ENCODE measurements around the gene FLNB. TPM values are rescaled to one million over a fixed set of nuclear protein-coding genes. Genes with fewer than 3 reads are reported as not detected.

Gene FLNB
- total and polyA plus RNA-seq, 2 of the 8 experiments (the other 6 are each of a cell fraction or from before 2014, with no cell fraction given): 72.3 to 118 TPM

- TF ChIP-seq CTCF (IDR thresholded peaks at IDR 0.05; ENCODE audit: control extremely low read depth in 1 of 3, insufficient read depth in 1 of 3, low read depth in 1 of 3, low read length in 3 of 3): no peak
- TF ChIP-seq KDM4A (IDR thresholded peaks at IDR 0.05; ENCODE audit: low read depth, low read length, severe bottlenecking): no peak
- TF ChIP-seq RBBP5 (IDR thresholded peaks at IDR 0.05; ENCODE audit: borderline replicate concordance, low read depth, low read length): no peak
- no peak for TF ChIP-seq KDM5A (IDR thresholded peaks at IDR 0.05; ENCODE audit: low read length)
- no peak for TF ChIP-seq RAD21 (IDR thresholded peaks at IDR 0.05 in 1 of 2, conservative IDR thresholded peaks at IDR 0.05 in 1 of 2; ENCODE audit: low read depth in 2 of 2, low read length in 2 of 2)
- no peak for TF ChIP-seq CBX8 (IDR thresholded peaks at IDR 0.05; ENCODE audit: borderline replicate concordance, low read depth, low read length)
- TF ChIP-seq RNF2 (IDR thresholded peaks at IDR 0.05; ENCODE audit: borderline replicate concordance, low read depth, low read length, missing control alignments, poor library complexity, severe bottlenecking): no peak
- no peak for TF ChIP-seq ATF3 (IDR thresholded peaks at IDR 0.05; ENCODE audit: insufficient read depth, low read depth, low read length)
- TF ChIP-seq RXRA (IDR thresholded peaks at IDR 0.05; ENCODE audit: insufficient read depth, low read depth, low read length): no peak
- no peak for TF ChIP-seq POLR2A (IDR thresholded peaks at IDR 0.05; ENCODE audit: control extremely low read depth in 1 of 2, low read depth in 2 of 2, low read length in 2 of 2)
These were observed 29.1 kb downstream of the FLNB start (continued) for GRCh38 chr3:58037141-58037910.
